Mesothelial cell of epicardium (in vitro differentiated cells): ENCODE results near the gene RPRD2. TPM values are rescaled to one million over a fixed set of nuclear protein-coding genes. Genes with fewer than 3 reads are reported as not detected.
A peak's percentile ranks its signal among the peaks of the same experiment; 100 is the strongest.
"Not testable (repeated sequence)": the region's sequence is repeated elsewhere in the genome, so short reads cannot be mapped to it uniquely, and the experiment has no call there.

Source experiments
- DNase-seq, 2 experiments: peaks; one replicate each; pipeline ENCODE4 v3.0.0; 2021; ENCODE audit warnings: low spot score in 2 of 2; ENCODE audit not compliant: unreplicated experiment in 2 of 2
- H3K27ac Mint-ChIP-seq: 2 replicates; pipeline ENCODE4 v1.8.0; 2021; ENCODE audit warnings: mixed read lengths
- H3K27me3 Mint-ChIP-seq: 2 replicates; pipeline ENCODE4 v1.8.0; 2021; ENCODE audit warnings: low read depth, mixed read lengths
- H3K36me3 Mint-ChIP-seq: 2 replicates; pipeline ENCODE4 v1.8.0; 2021; ENCODE audit warnings: mixed read lengths
- H3K4me1 Mint-ChIP-seq: 2 replicates; pipeline ENCODE4 v1.8.0; 2021; ENCODE audit warnings: mixed read lengths
- H3K4me3 Mint-ChIP-seq: 2 replicates; pipeline ENCODE4 v1.8.0; 2021; ENCODE audit warnings: mild to moderate bottlenecking, moderate library complexity, mixed read lengths
- H3K9me3 Mint-ChIP-seq: 2 replicates; pipeline ENCODE4 v1.8.0; 2021; ENCODE audit warnings: mixed read lengths
- CTCF ChIP-seq: fragments of 200-600 bp; sonication (generic); IDR thresholded peaks from one replicate; pipeline ENCODE4 v1.5.0; 2021; ENCODE audit warnings: antibody characterized with exemption; ENCODE audit not compliant: unreplicated experiment
- total RNA-seq: library from RNA; stranded (reverse); gene quantifications from 3 replicates; pipeline ENCODE4 v1.2.1, GENCODE V29; 2021

RPRD2 gene
- total RNA-seq, 1 donor from 2014 or later: 38.5 TPM

- Mint-ChIP-seq H3K9me3 (peaks cover 14% of the 10 kb centered on the region), H3K27ac (peak overlapping the region; percentile 37)
Measured at GRCh38 chr1:150392627-150393026, 28.7 kb downstream of the RPRD2 start.

GRCh38 chr1:150395115-150395514 is 31.2 kb downstream of the RPRD2 start:
- H3K27ac Mint-ChIP-seq, H3K4me3 Mint-ChIP-seq, H3K27me3 Mint-ChIP-seq, H3K4me1 Mint-ChIP-seq, DNase-seq: not testable (repeated sequence)
- H3K36me3 Mint-ChIP-seq: peaks cover 31% of the 10 kb centered on the region
- peaks cover 20% of the 10 kb centered on the region for H3K9me3 Mint-ChIP-seq

More at GRCh38 chr1:150392627-150393026, 28.7 kb downstream of the RPRD2 start:
- Mint-ChIP-seq H3K36me3 (peaks cover 20% of the 10 kb centered on the region), H3K27me3 (no peaks in the 10 kb centered on the region), H3K4me3 (no peak overlapping the region), H3K4me1 (peaks cover 7% of the 10 kb centered on the region)
- no peak for TF ChIP-seq CTCF
- no peak for DNase-seq

GRCh38 chr1:150397392-150398032 is 33.6 kb downstream of the RPRD2 start:
- Mint-ChIP-seq H3K27ac (no peak overlapping the region), H3K9me3 (peaks cover 25% of the 10 kb centered on the region), H3K4me1 (peaks cover 2% of the 10 kb centered on the region), H3K4me3 (no peak overlapping the region), H3K27me3 (no peaks in the 10 kb centered on the region), H3K36me3 (peaks cover 35% of the 10 kb centered on the region)
- DNase-seq: no peak
- TF ChIP-seq CTCF: no peak

GRCh38 chr1:150404465-150404864 is 40.5 kb downstream of the RPRD2 start:
- no peak for DNase-seq
- Mint-ChIP-seq H3K27ac (no peak overlapping the region), H3K9me3 (peaks cover 11% of the 10 kb centered on the region), H3K27me3 (no peaks in the 10 kb centered on the region), H3K4me1 (peaks cover 5% of the 10 kb centered on the region), H3K36me3 (peaks cover 12% of the 10 kb centered on the region), H3K4me3 (no peak overlapping the region)
- no peak for TF ChIP-seq CTCF

- H3K36me3 Mint-ChIP-seq: peaks cover 1% of the 10 kb centered on the region
Measured at GRCh38 chr1:150405660-150406059, 41.7 kb downstream of the RPRD2 start.

More at GRCh38 chr1:150405660-150406059, 41.7 kb downstream of the RPRD2 start:
- Mint-ChIP-seq H3K4me3 (no peak overlapping the region), H3K27me3 (no peaks in the 10 kb centered on the region), H3K27ac (no peak overlapping the region), H3K9me3 (no peaks in the 10 kb centered on the region), H3K4me1 (peaks cover 7% of the 10 kb centered on the region)
- no peak for DNase-seq
- TF ChIP-seq CTCF: no peak
